ENCODE results near the gene PXDN. TPM values are rescaled to one million over a fixed set of nuclear protein-coding genes. Genes with fewer than 3 reads are reported as not detected.

Gene PXDN
- total and polyA plus RNA-seq, 2 of the 13 experiments (the other 11 are each of a cell fraction or from before 2014, with no cell fraction given), result not detected

DNA sequence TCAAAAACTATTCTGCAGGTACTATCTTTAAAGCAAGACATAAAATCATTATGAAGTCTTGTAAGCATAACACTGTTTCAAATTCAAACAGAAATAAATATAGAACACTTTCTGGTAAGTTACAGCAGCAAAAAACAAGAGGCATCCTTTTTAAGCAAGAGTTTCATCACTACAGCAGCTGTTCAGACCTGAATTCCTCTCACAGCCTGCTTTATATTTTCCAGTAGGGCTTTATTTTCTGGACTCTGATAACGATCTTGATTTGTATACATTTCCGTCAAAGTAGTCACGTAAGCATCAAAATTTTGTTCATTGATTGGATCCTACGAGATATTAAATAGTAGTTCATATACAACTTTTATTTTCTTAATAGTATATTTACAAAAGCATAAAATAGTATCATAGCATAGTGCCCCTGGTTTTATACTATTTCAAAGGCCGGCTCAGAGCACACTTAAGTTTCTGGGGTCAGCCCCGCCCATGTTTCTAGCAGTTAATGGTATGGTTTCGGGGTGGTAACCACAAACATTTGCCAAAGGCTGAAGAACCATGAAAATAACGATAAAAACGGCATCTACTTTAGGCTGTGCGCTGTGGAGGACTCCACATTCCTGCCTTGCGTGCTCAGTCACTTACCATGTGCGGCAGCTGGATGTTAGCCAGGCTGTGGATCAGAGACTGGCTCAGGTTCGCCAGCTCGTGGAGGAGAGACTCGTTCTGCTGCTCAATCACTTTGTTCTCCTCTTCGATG is 47.5 kb upstream of the PXDN start:
- BruUV-seq (replicated peaks), result no TSS peak
- no peaks in the 10 kb centered on the region for H4K20me1 ChIP-seq (ENCODE audit: insufficient read depth, low read length)
- FAIRE-seq (no peak), DNase-seq (ENCODE audit: low spot score) (no peak), ATAC-seq (no peak)
- CTCF ChIA-PET (ENCODE audit: low intra/inter-chr PET ratio, low total read pairs), result no interaction called here
- H3K36me3 ChIP-seq (replicated peaks in 1 of 2; ENCODE audit: control insufficient read depth in 1 of 2, insufficient read depth in 2 of 2, low read length in 2 of 2), result no peaks in the 10 kb centered on the region
- H3K4me1 ChIP-seq (ENCODE audit: insufficient read depth, low read length), result no peaks in the 10 kb centered on the region
- no peak overlapping the region for H3K27ac ChIP-seq (ENCODE audit: extremely low read length, insufficient read depth, low read length)
- peaks cover 7 to 82% of the 10 kb centered on the region in 2 experiments for H3K27me3 ChIP-seq (ENCODE audit: control insufficient read depth in 1 of 2, insufficient read depth in 2 of 2, low read length in 2 of 2)
- intact Hi-C loops (cut with micrococcal nuclease; ENCODE audit: unreplicated experiment) (no loop called here), in situ Hi-C loops (cut with HindIII; ENCODE audit: extremely low pct_ligation_motif_present, low pct_unique_long_range_greater_than_20kb) (no loop called here)
- POLR2A ChIA-PET, result no interaction called here
- TF ChIP-seq, protein P1, sequence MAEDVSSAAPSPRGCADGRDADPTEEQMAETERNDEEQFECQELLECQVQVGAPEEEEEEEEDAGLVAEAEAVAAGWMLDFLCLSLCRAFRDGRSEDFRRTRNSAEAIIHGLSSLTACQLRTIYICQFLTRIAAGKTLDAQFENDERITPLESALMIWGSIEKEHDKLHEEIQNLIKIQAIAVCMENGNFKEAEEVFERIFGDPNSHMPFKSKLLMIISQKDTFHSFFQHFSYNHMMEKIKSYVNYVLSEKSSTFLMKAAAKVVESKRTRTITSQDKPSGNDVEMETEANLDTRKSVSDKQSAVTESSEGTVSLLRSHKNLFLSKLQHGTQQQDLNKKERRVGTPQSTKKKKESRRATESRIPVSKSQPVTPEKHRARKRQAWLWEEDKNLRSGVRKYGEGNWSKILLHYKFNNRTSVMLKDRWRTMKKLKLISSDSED (CRISPR knock-in tag; IDR thresholded peaks at IDR 0.05), result no peak
- no peak for TF ChIP-seq JUND (CRISPR knock-in tag; IDR thresholded peaks at IDR 0.05)
- TF ChIP-seq ZNF766 (CRISPR knock-in tag; IDR thresholded peaks at IDR 0.05; ENCODE audit: borderline replicate concordance), result no peak
- H3K9ac ChIP-seq (ENCODE audit: insufficient read depth, low read depth, low read length), result no peak overlapping the region
- H3K79me2 ChIP-seq (ENCODE audit: insufficient read depth, low read length), result no peaks in the 10 kb centered on the region
- WGBS (ENCODE audit: low lambda C conversion rate), result 9% methylated on average over 13 of the region's 16 CpGs
- H3K4me3 ChIP-seq (replicated peaks in 1 of 3; ENCODE audit: insufficient read depth in 1 of 3, low read depth in 2 of 3, low read length in 3 of 3), result no peak overlapping the region
- H2AFZ ChIP-seq (ENCODE audit: low read length), result no peak overlapping the region
- no peaks in the 10 kb centered on the region for H3K9me3 ChIP-seq (ENCODE audit: low read length)
- H3K4me2 ChIP-seq (ENCODE audit: low read depth, low read length), result no peak overlapping the region

DNA sequence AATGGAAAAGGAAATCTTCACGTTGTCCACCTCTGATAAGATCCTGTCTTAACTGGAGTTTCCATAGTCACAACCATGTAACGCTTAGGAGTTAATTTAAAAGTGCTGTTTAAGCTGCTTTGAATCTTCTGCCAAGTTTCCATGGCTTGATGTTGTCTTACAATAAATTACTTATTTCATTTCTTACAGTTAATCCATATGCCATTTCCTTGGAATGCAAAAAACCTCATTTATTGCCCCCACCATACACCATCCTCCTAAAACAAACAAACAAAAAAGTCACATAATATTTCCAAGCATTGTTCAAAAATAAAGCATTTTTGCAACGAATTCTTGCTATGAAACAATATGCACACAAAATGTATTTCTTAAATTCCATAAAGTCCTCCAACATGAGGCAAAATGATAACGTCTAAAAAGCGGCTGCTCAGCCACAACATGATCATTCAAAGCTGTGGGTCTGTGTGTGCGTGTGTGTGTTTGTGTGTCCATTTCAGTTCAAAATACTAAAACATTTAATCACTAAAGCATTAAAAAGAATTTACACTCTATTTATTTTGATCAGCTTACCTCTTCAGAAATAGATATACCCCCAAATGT is 46.8 kb upstream of the PXDN start:
- H3K9ac ChIP-seq (ENCODE audit: insufficient read depth, low read depth, low read length), result no peak overlapping the region
- H2AFZ ChIP-seq (ENCODE audit: low read length), result no peak overlapping the region
- H4K20me1 ChIP-seq (ENCODE audit: insufficient read depth, low read length), result no peaks in the 10 kb centered on the region
- POLR2A ChIA-PET, result no interaction called here
- WGBS (ENCODE audit: low lambda C conversion rate), result 22% methylated on average over 6 of the region's 6 CpGs
- H3K27ac ChIP-seq (ENCODE audit: extremely low read length, insufficient read depth, low read length), result no peak overlapping the region
- intact Hi-C loops (cut with micrococcal nuclease; ENCODE audit: unreplicated experiment), result no loop called here
- H3K9me3 ChIP-seq (ENCODE audit: low read length), result no peaks in the 10 kb centered on the region
- no TSS peak for BruUV-seq (replicated peaks)
- CTCF ChIA-PET (ENCODE audit: low intra/inter-chr PET ratio, low total read pairs), result no interaction called here
- no peaks in the 10 kb centered on the region for H3K4me1 ChIP-seq (ENCODE audit: insufficient read depth, low read length)
- H3K79me2 ChIP-seq (ENCODE audit: insufficient read depth, low read length), result no peaks in the 10 kb centered on the region
- no peak for FAIRE-seq
- TF ChIP-seq PPARG (CRISPR knock-in tag; conservative IDR thresholded peaks at IDR 0.05) (no peak), CBX2 (IDR thresholded peaks at IDR 0.05; ENCODE audit: low read depth, low read length) (0 out of 2 replicates have a peak, but pooled peaks have one; percentile 23), CBX2 (CRISPR knock-in tag; IDR thresholded peaks at IDR 0.05; ENCODE audit: low read depth) (no peak), MAFK (conservative IDR thresholded peaks at IDR 0.05 in 1 of 2, IDR thresholded peaks at IDR 0.05 in 1 of 2; ENCODE audit: low read length in 2 of 2) (0 out of 4 replicates have a peak, but pooled peaks of 1 of the 2 experiments have one; percentile 14)
- in situ Hi-C loops (cut with HindIII; ENCODE audit: extremely low pct_ligation_motif_present, low pct_unique_long_range_greater_than_20kb), result no loop called here
- no peaks in the 10 kb centered on the region for H3K36me3 ChIP-seq (replicated peaks in 1 of 2; ENCODE audit: control insufficient read depth in 1 of 2, insufficient read depth in 2 of 2, low read length in 2 of 2)
- ATAC-seq, result no peak
- DNase-seq (ENCODE audit: low spot score), result no peak
- H3K4me2 ChIP-seq (ENCODE audit: low read depth, low read length), result no peak overlapping the region
- H3K27me3 ChIP-seq (ENCODE audit: control insufficient read depth in 1 of 2, insufficient read depth in 2 of 2, low read length in 2 of 2), result peaks cover 7 to 76% of the 10 kb centered on the region in 2 experiments
- no peak overlapping the region for H3K4me3 ChIP-seq (replicated peaks in 1 of 3; ENCODE audit: insufficient read depth in 1 of 3, low read depth in 2 of 3, low read length in 3 of 3)
